NT2/D1 (cell line): Measurements from ENCODE around the gene TINAGL1.

Experiments used
- DNase-seq: peaks from one replicate; pipeline ENCODE4 v3.0.0-alpha.2; 2011; ENCODE audit warnings: low read depth, low spot score
- H3K27me3 ChIP-seq: 2 replicates; pipeline ENCODE4 v1.6.0; 2011; ENCODE audit warnings: mild to moderate bottlenecking; ENCODE audit not compliant: insufficient read length, insufficient read depth
- H3K36me3 ChIP-seq: 2 replicates; pipeline ENCODE4 v1.6.1; 2011; ENCODE audit warnings: mild to moderate bottlenecking, low read length, mixed read lengths; ENCODE audit not compliant: insufficient read depth, insufficient read length
- H3K4me1 ChIP-seq: 2 replicates; pipeline ENCODE4 v1.5.1; 2011; ENCODE audit not compliant: insufficient read depth, insufficient read length
- H3K4me3 ChIP-seq: 2 replicates; pipeline ENCODE4 v1.5.1; 2011; ENCODE audit warnings: low read depth; ENCODE audit not compliant: insufficient read length
- H3K9ac ChIP-seq: 2 replicates; pipeline ENCODE4 v1.6.0; 2011; ENCODE audit warnings: low read depth; ENCODE audit not compliant: insufficient read length
- H3K9me3 ChIP-seq: 2 replicates; pipeline ENCODE4 v1.5.1; 2011; ENCODE audit warnings: mild to moderate bottlenecking, low read length; ENCODE audit not compliant: insufficient read depth
- SUZ12 ChIP-seq: IDR thresholded peaks from 2 replicates; pipeline ENCODE4 v1.6.1; 2011; ENCODE audit not compliant: insufficient read length, insufficient read depth; ENCODE audit errors: extremely low read depth
- YY1 ChIP-seq: IDR thresholded peaks from 2 replicates; pipeline ENCODE4 v1.6.1; 2011; ENCODE audit not compliant: insufficient read length, insufficient read depth
- ZNF274 ChIP-seq: IDR thresholded peaks from 2 replicates; pipeline ENCODE4 v1.6.1; 2011; ENCODE audit warnings: mild to moderate bottlenecking, low read depth, low read length

TINAGL1 gene

GRCh38 chr1:31580891-31581603 is 4.7 kb downstream of the TINAGL1 start:
- no peak for TF ChIP-seq YY1
- no peak for TF ChIP-seq ZNF274
- no peaks in the 10 kb centered on the region for H3K9me3 ChIP-seq
- no peaks in the 10 kb centered on the region for H3K27me3 ChIP-seq
- H3K4me1 ChIP-seq: peaks cover 40% of the 10 kb centered on the region
- H3K4me3 ChIP-seq: no peak overlapping the region
- no peak overlapping the region for H3K9ac ChIP-seq
- DNase-seq: no peak
- peaks cover 28% of the 10 kb centered on the region for H3K36me3 ChIP-seq

GRCh38 chr1:31581821-31582810 is 5.8 kb downstream of the TINAGL1 start:
- Histone ChIP-seq H3K27me3 (no peaks in the 10 kb centered on the region), H3K36me3 (peaks cover 31% of the 10 kb centered on the region), H3K9me3 (no peaks in the 10 kb centered on the region), H3K4me1 (peaks cover 32% of the 10 kb centered on the region), H3K9ac (peak overlapping the region; percentile 29), H3K4me3 (no peak overlapping the region)
- TF ChIP-seq ZNF274: no peak
- no peak for TF ChIP-seq SUZ12
- no peak for TF ChIP-seq YY1
- DNase-seq: no peak

DNA sequence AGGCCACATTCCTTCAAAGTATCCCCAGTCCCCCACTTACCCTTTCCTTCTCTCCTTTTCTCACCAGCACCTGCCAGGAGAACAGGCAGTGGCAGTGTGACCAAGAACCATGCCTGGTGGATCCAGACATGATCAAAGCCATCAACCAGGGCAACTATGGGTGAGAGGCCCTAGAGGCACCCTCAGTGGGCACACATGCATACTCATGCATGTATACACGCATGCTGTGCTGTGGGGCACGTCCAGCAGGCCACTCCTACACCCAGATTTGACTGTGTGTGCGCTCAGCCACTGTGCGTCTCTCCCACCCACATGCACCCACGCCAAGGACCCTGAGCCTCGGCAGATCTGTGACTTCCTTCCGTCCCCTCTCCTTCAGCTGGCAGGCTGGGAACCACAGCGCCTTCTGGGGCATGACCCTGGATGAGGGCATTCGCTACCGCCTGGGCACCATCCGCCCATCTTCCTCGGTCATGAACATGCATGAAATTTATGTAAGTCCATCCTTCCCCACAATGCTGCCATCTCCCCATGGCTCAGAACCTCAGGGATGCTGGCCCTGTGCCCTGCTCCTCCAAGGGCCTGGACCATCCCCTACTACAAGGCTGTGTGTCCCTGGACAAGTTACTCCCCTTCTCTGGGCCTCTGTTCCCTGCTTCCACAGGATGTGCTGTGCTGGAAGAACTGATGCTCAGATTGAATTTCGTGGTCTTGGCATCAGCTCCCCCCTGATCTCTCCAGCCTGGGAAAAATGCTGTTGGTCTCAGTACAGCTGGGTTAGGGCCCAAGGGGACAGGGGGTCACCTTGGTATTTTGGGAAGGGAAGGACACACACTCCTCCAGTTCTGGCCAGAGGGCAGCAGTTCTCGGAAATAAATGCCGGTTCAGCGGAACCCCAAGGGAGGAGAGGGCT is 7.0 kb downstream of the TINAGL1 start:
- H3K36me3 ChIP-seq: peaks cover 38% of the 10 kb centered on the region
- no peak overlapping the region for H3K9ac ChIP-seq
- DNase-seq: no peak
- no peaks in the 10 kb centered on the region for H3K9me3 ChIP-seq
- H3K27me3 ChIP-seq: no peaks in the 10 kb centered on the region
- H3K4me1 ChIP-seq: peaks cover 29% of the 10 kb centered on the region
- no peak overlapping the region for H3K4me3 ChIP-seq
- TF ChIP-seq ZNF274 (no peak), YY1 (no peak), SUZ12 (no peak)

DNA sequence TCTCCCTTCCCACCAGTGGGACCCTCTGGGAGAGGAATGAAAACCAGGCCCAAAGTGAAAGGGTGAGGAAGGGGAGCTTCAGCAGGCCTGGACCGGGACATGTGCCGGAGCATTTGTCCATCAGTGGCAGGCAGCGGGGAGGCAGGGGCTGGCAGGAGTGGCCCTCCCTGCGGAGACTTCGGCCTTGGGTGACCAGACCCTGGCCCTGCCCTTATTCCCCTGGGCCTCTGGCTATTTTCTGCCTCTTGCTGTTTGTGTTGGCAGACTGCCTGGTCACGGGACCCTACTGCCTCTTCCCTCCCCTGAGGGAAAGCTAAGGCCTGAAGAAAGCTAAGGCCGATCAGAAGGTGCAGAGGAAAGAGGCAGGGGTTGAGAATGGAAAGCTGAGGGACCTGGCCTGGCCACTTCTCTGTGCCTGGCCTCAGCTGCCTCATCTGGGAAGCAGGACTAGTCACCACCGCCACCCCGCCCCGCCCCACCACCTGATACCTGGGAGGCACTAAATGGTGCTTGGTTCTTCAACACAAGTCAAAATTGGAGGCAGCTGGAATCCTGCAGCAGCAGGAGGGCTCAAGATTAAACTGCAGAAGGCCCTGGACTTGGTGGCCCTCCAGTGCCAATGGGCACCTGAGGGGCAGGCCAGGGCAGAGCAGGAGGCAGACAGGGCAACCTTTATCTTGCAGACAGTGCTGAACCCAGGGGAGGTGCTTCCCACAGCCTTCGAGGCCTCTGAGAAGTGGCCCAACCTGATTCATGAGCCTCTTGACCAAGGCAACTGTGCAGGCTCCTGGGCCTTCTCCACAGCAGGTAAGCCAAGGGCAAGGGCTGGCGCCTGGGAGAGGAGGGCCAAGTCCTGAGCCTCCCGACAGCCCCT is 7.9 kb downstream of the TINAGL1 start:
- Histone ChIP-seq H3K9me3 (no peaks in the 10 kb centered on the region), H3K9ac (no peak overlapping the region), H3K36me3 (peaks cover 38% of the 10 kb centered on the region), H3K4me3 (no peak overlapping the region), H3K27me3 (peaks cover under 1% of the 10 kb centered on the region), H3K4me1 (peaks cover 29% of the 10 kb centered on the region)
- no peak for DNase-seq
- no peak for TF ChIP-seq YY1
- no peak for TF ChIP-seq ZNF274
- no peak for TF ChIP-seq SUZ12

DNA sequence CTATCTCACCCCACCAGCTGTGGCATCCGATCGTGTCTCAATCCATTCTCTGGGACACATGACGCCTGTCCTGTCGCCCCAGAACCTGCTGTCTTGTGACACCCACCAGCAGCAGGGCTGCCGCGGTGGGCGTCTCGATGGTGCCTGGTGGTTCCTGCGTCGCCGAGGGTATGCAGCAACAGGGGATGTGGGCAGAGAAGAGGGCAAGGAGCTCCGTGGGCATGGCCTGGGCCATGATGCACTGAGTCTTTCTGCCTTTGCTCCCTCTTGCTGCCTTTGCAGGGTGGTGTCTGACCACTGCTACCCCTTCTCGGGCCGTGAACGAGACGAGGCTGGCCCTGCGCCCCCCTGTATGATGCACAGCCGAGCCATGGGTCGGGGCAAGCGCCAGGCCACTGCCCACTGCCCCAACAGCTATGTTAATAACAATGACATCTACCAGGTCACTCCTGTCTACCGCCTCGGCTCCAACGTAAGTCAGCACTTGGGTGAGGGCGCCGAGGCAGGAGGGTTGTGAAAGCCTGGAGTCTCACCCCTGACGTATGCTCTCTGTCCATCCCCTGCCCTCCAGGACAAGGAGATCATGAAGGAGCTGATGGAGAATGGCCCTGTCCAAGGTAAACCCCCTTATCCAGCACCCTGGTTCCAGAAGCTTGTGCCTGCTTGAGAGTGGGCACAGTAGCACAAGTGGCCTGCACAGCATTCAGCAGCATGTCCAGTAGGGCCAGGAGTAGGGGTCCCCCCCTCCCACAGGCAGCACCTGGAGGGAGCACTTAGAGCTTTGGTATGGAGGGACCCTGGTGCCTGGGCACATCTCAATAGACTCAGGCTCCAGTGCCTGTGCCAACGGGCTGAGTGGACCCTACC is 8.8 kb downstream of the TINAGL1 start:
- Histone ChIP-seq H3K4me1 (peaks cover 23% of the 10 kb centered on the region), H3K9me3 (no peaks in the 10 kb centered on the region), H3K9ac (no peak overlapping the region), H3K36me3 (peaks cover 38% of the 10 kb centered on the region), H3K4me3 (no peak overlapping the region), H3K27me3 (peaks cover 3% of the 10 kb centered on the region)
- no peak for DNase-seq
- no peak for TF ChIP-seq YY1
- TF ChIP-seq ZNF274: no peak
- TF ChIP-seq SUZ12: no peak
